Mammary epithelial cell (primary cell): Measurements from ENCODE around the gene KRTAP20-3.

Source experiments
- CTCF ChIP-seq, 2 donors: IDR thresholded peaks in 1 of 2; conservative IDR thresholded peaks in 1 of 2; 2 replicates each; pipeline ENCODE4 v1.5.1; 2011 to 2012; ENCODE audit warnings: inconsistent platforms in 2 of 2, low read length in 2 of 2, mild to moderate bottlenecking in 2 of 2, control low read depth in 1 of 2, low read depth in 1 of 2; ENCODE audit not compliant: insufficient read depth in 1 of 2; ENCODE audit errors: extremely low read depth in 1 of 2
- EZH2 ChIP-seq: IDR thresholded peaks from 2 replicates; pipeline ENCODE4 v1.6.1; 2012; ENCODE audit warnings: low read length, inconsistent platforms, borderline replicate concordance

DNA sequence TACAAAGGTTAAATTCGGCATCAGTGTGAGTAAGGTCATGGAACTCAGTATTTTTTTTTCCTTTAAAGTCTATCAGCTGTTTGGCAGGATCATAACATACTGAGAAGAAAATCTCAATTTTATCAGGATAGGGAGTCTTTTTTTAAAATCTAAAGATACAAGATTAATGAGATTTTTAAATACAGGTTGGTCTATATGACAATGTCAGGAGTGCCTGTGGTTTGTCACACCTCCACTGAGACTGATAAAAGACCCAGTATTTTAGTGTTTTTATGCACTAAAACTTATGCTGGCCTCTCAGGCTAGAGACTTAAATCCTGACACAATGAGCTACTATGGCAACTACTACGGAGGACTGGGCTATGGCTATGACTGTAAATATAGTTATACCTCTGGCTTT is at the start of gene KRTAP20-3:
- TF ChIP-seq CTCF (conservative IDR thresholded peaks at IDR 0.05 in 1 of 2, IDR thresholded peaks at IDR 0.05 in 1 of 2; ENCODE audit: extremely low read depth in 1 of 2, insufficient read depth in 1 of 2, low read depth in 1 of 2, low read length in 2 of 2) (no peak), EZH2 (no peak)
